Measurements from ENCODE around the gene RXFP2.

RXFP2 gene

DNA sequence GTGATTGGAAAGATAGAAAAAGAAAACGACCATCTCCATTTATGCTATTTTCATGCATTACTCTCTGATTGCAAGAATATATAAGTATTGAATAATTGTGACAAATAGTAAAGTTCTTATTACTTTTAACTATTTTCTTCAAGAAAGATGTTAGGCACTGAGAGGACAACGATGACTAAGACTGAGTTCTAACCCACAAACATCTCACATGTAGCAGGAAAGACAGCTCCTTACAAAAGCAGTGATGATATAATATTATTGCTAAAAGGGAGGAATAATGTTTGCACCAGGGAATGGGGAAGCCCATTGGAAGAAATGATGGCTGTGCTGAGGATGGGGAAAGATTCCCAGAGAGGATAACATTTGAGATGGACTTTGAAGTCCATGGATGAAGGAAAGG lies 22.6 kb downstream of the RXFP2 start:
- TF ChIP-seq, protein P1, sequence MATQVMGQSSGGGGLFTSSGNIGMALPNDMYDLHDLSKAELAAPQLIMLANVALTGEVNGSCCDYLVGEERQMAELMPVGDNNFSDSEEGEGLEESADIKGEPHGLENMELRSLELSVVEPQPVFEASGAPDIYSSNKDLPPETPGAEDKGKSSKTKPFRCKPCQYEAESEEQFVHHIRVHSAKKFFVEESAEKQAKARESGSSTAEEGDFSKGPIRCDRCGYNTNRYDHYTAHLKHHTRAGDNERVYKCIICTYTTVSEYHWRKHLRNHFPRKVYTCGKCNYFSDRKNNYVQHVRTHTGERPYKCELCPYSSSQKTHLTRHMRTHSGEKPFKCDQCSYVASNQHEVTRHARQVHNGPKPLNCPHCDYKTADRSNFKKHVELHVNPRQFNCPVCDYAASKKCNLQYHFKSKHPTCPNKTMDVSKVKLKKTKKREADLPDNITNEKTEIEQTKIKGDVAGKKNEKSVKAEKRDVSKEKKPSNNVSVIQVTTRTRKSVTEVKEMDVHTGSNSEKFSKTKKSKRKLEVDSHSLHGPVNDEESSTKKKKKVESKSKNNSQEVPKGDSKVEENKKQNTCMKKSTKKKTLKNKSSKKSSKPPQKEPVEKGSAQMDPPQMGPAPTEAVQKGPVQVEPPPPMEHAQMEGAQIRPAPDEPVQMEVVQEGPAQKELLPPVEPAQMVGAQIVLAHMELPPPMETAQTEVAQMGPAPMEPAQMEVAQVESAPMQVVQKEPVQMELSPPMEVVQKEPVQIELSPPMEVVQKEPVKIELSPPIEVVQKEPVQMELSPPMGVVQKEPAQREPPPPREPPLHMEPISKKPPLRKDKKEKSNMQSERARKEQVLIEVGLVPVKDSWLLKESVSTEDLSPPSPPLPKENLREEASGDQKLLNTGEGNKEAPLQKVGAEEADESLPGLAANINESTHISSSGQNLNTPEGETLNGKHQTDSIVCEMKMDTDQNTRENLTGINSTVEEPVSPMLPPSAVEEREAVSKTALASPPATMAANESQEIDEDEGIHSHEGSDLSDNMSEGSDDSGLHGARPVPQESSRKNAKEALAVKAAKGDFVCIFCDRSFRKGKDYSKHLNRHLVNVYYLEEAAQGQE (IDR thresholded peaks at IDR 0.05; ENCODE audit: insufficient read depth in 1 of 2, low read depth in 2 of 2, low read length in 2 of 2) = no peak
- TF ChIP-seq FOXP2 (optimal IDR thresholded peaks at IDR 0.05; ENCODE audit: borderline replicate concordance, extremely low read depth, extremely low read length, insufficient read depth) = no peak
- TF ChIP-seq TAF1 (IDR thresholded peaks at IDR 0.05; ENCODE audit: borderline replicate concordance, insufficient read depth, low read length) = no peak
- TF ChIP-seq SIN3A (IDR thresholded peaks at IDR 0.05; ENCODE audit: borderline replicate concordance, insufficient read depth, low read length) = no peak
- no peak for TF ChIP-seq POLR2AphosphoS5 (IDR thresholded peaks at IDR 0.05; ENCODE audit: low read depth, low read length)

DNA sequence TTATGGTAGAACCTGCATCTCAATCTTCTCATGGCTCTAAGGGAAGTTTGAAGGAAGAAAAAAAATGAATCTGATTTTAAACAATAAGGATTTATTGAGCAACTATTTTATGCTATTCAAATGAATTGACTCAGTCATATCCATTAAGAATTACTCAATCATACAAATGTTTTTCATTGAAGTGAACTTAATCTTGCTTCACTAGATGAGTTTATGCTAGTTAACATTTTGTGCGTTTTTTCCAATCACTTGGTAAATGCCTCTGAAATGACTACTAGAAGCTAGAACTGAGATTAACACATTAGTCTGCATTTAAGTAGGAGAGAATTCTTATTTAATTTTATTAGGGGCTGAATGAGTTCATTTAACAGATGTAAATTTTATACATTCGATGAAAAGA lies 25.2 kb downstream of the RXFP2 start:
- TF ChIP-seq, protein P1 (IDR thresholded peaks at IDR 0.05; ENCODE audit: insufficient read depth in 1 of 2, low read depth in 2 of 2, low read length in 2 of 2) = no peak
- no peak for TF ChIP-seq FOXP2 (optimal IDR thresholded peaks at IDR 0.05; ENCODE audit: borderline replicate concordance, extremely low read depth, extremely low read length, insufficient read depth)
- TF ChIP-seq SIN3A (IDR thresholded peaks at IDR 0.05; ENCODE audit: borderline replicate concordance, insufficient read depth, low read length) = no peak
- no peak for TF ChIP-seq TAF1 (IDR thresholded peaks at IDR 0.05; ENCODE audit: borderline replicate concordance, insufficient read depth, low read length)
- no peak for TF ChIP-seq POLR2AphosphoS5 (IDR thresholded peaks at IDR 0.05; ENCODE audit: low read depth, low read length)

DNA sequence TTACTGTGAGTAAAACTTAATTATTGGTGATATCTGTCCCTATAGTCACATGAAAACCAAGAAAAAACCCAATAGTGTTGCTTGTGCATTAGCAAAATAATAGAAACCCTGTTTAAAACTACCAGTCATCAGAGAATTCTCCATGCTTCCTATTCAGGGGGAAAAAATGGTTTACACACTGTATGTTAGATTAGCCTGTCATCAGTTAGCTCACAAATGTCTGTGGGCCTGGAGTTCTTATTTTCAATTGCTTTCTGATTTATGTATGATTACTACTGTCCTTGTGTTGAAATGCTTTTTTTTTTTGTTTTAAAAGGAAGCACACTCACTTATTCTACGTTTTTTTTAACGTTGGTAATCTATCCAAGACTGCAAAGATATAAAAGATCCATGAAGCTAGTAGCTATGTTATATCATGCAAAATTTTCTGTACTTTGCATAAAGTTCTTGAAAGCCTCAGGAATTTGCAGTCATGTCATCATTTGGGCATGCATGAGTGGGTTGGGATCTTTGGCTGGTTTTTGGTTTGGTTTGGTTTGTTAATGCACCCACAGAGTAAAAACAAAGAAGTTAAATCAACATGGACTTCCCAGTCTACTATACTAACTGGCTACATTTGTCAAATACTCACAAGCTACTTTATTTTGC lies 25.9 kb downstream of the RXFP2 start:
- TF ChIP-seq TAF1 (IDR thresholded peaks at IDR 0.05; ENCODE audit: borderline replicate concordance, insufficient read depth, low read length) (no peak), POLR2AphosphoS5 (IDR thresholded peaks at IDR 0.05; ENCODE audit: low read depth, low read length) (no peak)
- TF ChIP-seq, protein P1 (IDR thresholded peaks at IDR 0.05; ENCODE audit: insufficient read depth in 1 of 2, low read depth in 2 of 2, low read length in 2 of 2) = no peak

DNA sequence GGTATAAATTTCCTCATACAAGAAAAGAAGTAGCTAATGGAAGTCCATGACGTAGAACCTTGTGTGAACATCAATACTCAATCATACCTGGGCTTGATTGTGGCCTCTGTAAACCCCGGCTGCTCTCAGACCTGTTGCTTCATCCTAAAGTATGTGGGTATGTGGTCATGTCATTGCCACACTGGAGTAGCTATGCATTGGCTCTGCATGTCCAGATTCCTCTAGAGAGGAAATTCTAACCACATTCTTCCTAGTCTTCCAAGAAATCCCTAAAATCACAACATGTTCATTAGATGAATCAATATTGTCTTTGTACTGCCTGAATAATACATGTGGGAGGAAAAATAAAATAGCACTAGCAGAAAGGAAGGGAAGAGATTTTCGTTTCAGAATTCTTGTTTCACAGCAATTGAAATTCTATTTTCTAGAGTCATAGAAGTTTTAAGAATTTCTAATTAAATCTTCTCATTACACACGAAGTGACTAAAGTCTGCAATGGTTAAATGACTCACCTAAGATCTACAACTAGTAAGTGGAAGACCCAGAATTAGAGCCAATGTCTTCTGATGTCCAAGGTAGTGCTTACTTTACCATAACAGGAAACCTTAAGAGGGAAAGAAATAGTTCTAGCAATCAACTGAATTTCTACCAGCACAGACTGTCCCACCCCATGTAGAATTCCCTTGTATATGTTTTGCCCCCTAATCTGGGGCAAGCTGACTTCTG lies 28.0 kb downstream of the RXFP2 start:
- TF ChIP-seq FOXP2 (optimal IDR thresholded peaks at IDR 0.05; ENCODE audit: borderline replicate concordance, extremely low read depth, extremely low read length, insufficient read depth) (no peak), POLR2AphosphoS5 (IDR thresholded peaks at IDR 0.05; ENCODE audit: low read depth, low read length) (no peak), TAF1 (IDR thresholded peaks at IDR 0.05; ENCODE audit: borderline replicate concordance, insufficient read depth, low read length) (no peak), SIN3A (IDR thresholded peaks at IDR 0.05; ENCODE audit: borderline replicate concordance, insufficient read depth, low read length) (no peak)
- TF ChIP-seq, protein P1 (IDR thresholded peaks at IDR 0.05; ENCODE audit: insufficient read depth in 1 of 2, low read depth in 2 of 2, low read length in 2 of 2) = no peak
